Ishikawa (cell line): Measurements from ENCODE around the gene AMFR.

Source experiments
- CREB1 ChIP-seq: IDR thresholded peaks from 2 replicates; pipeline ENCODE4 v1.6.1; 2012; ENCODE audit warnings: low read depth
- EGR1 ChIP-seq: IDR thresholded peaks from 2 replicates; pipeline ENCODE4 v1.6.1; 2012
- EP300 ChIP-seq: IDR thresholded peaks from 2 replicates; pipeline ENCODE4 v1.6.1; 2012; ENCODE audit warnings: borderline replicate concordance
- MAX ChIP-seq: IDR thresholded peaks from 2 replicates; pipeline ENCODE4 v1.6.1; 2012
- NFIC ChIP-seq: IDR thresholded peaks from 2 replicates; pipeline ENCODE4 v1.6.1; 2012
- RAD21 ChIP-seq: IDR thresholded peaks from 2 replicates; pipeline ENCODE4 v1.6.1; 2012; ENCODE audit warnings: low read depth
- REST ChIP-seq: IDR thresholded peaks from 2 replicates; pipeline ENCODE4 v1.6.1; 2012; ENCODE audit warnings: low read depth, mild to moderate bottlenecking
- TAF1 ChIP-seq: IDR thresholded peaks from 2 replicates; pipeline ENCODE4 v1.6.1; 2012; ENCODE audit warnings: low read depth, mild to moderate bottlenecking
- TCF12 ChIP-seq: IDR thresholded peaks from 2 replicates; pipeline ENCODE4 v1.6.1; 2012; ENCODE audit warnings: low read depth
- USF1 ChIP-seq: IDR thresholded peaks from 2 replicates; pipeline ENCODE4 v1.6.1; 2012
- ZBTB7A ChIP-seq: IDR thresholded peaks from 2 replicates; pipeline ENCODE4 v1.6.1; 2012; ENCODE audit warnings: low read depth

DNA sequence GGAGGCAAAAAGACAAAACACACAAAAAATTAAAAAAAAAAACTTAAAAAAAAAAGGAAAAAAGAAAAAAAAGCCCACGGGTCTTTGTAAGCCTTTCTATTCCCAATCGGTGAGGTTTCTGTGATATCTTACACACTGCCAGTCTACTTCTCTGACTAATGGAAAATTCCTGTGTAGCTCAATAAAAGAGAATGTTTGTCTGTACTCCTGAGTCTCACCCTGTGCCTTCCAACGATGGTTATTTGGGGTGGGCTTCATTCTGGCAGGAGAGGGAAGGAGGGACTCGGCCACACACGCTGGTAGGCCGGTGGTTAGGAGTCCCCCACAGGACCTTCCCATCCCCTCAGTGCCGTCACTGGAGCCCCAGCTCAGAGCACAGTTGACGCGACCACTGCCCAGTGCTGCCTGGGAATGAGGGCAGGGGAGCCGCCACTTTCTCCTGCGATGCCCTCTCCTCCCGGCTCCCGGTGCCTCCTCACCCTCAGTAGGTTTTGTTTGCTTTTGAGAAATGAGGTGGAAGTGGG lies 68.0 kb downstream of the AMFR start:
- TF ChIP-seq RAD21 (no peak), REST (no peak), USF1 (no peak), ZBTB7A (no peak), NFIC (no peak), TCF12 (no peak), EP300 (no peak), TAF1 (no peak), EGR1 (no peak), CREB1 (no peak), MAX (no peak)
